ENCODE data around the gene ABCA12. TPM values are rescaled to one million over a fixed set of nuclear protein-coding genes. Genes with fewer than 3 reads are reported as not detected.

ABCA12 gene
- total RNA-seq, 1 experiment from 2014 or later, result not detected

- no peak for DNase-seq
- Histone ChIP-seq H3K36me3 (ENCODE audit: control insufficient read depth, insufficient read depth, low read length) (no peaks in the 10 kb centered on the region), H3K4me3 (ENCODE audit: low read depth, low read length) (no peak overlapping the region), H3K27me3 (replicated peaks; ENCODE audit: control insufficient read depth, insufficient read depth, low read length) (no peaks in the 10 kb centered on the region), H3K4me1 (no peaks in the 10 kb centered on the region), H3K9me3 (no peaks in the 10 kb centered on the region)
- intact Hi-C loops (cut with micrococcal nuclease; ENCODE audit: unreplicated experiment), result no loop called here
- no peaks in the 10 kb centered on the region for H3K27me3 Mint-ChIP-seq (ENCODE audit: insufficient read depth, unreplicated experiment)
- no peak for TF ChIP-seq CTCF (IDR thresholded peaks at IDR 0.05; ENCODE audit: insufficient read depth in 1 of 2, low read depth in 1 of 2, low read length in 1 of 2, severe bottlenecking in 1 of 2, unreplicated experiment in 1 of 2)
- H3K9me3 Mint-ChIP-seq (ENCODE audit: unreplicated experiment), result no peaks in the 10 kb centered on the region
- no TSS peak for BruUV-seq (replicated peaks)
- H3K27ac Mint-ChIP-seq (ENCODE audit: unreplicated experiment), result no peak overlapping the region
- no peaks in the 10 kb centered on the region for H3K36me3 Mint-ChIP-seq (ENCODE audit: insufficient read depth, unreplicated experiment)
- CTCF ChIA-PET, result no interaction called here
- no peak overlapping the region for H3K4me3 Mint-ChIP-seq (ENCODE audit: unreplicated experiment)
- POLR2A ChIA-PET, result no interaction called here
- no peaks in the 10 kb centered on the region for H3K4me1 Mint-ChIP-seq (ENCODE audit: low read depth, unreplicated experiment)
Measured at GRCh38 chr2:215144106-215144875, 5.9 kb upstream of the ABCA12 start.

GRCh38 chr2:215143458-215143857 is 5.0 kb upstream of the ABCA12 start:
- H3K27me3 Mint-ChIP-seq (ENCODE audit: insufficient read depth, unreplicated experiment), result no peaks in the 10 kb centered on the region
- H3K36me3 Mint-ChIP-seq (ENCODE audit: insufficient read depth, unreplicated experiment), result no peaks in the 10 kb centered on the region

GRCh38 chr2:215141706-215142105 is 3.3 kb upstream of the ABCA12 start:
- intact Hi-C loops (cut with micrococcal nuclease; ENCODE audit: unreplicated experiment), result no loop called here

More at GRCh38 chr2:215143458-215143857, 5.0 kb upstream of the ABCA12 start:
- Histone ChIP-seq H3K4me3 (ENCODE audit: low read depth, low read length) (no peak overlapping the region), H3K36me3 (ENCODE audit: control insufficient read depth, insufficient read depth, low read length) (no peaks in the 10 kb centered on the region), H3K4me1 (no peaks in the 10 kb centered on the region), H3K9me3 (no peaks in the 10 kb centered on the region), H3K27me3 (replicated peaks; ENCODE audit: control insufficient read depth, insufficient read depth, low read length) (no peaks in the 10 kb centered on the region)
- H3K4me1 Mint-ChIP-seq (ENCODE audit: low read depth, unreplicated experiment), result no peaks in the 10 kb centered on the region
- POLR2A ChIA-PET, result no interaction called here
- CTCF ChIA-PET, result no interaction called here
- intact Hi-C loops (cut with micrococcal nuclease; ENCODE audit: unreplicated experiment), result no loop called here
- no TSS peak for BruUV-seq (replicated peaks)
- no peak for TF ChIP-seq CTCF (IDR thresholded peaks at IDR 0.05; ENCODE audit: insufficient read depth in 1 of 2, low read depth in 1 of 2, low read length in 1 of 2, severe bottlenecking in 1 of 2, unreplicated experiment in 1 of 2)
- no peak for DNase-seq
- no peaks in the 10 kb centered on the region for H3K9me3 Mint-ChIP-seq (ENCODE audit: unreplicated experiment)
- no peak overlapping the region for H3K27ac Mint-ChIP-seq (ENCODE audit: unreplicated experiment)
- H3K4me3 Mint-ChIP-seq (ENCODE audit: unreplicated experiment), result no peak overlapping the region

More at GRCh38 chr2:215141706-215142105, 3.3 kb upstream of the ABCA12 start:
- CTCF ChIA-PET, result no interaction called here
- Histone ChIP-seq H3K9me3 (no peaks in the 10 kb centered on the region), H3K4me1 (peaks cover 12% of the 10 kb centered on the region; the same call in 1 of the 2 replicates), H3K4me3 (ENCODE audit: low read depth, low read length) (no peak overlapping the region), H3K27me3 (replicated peaks; ENCODE audit: control insufficient read depth, insufficient read depth, low read length) (no peaks in the 10 kb centered on the region), H3K36me3 (ENCODE audit: control insufficient read depth, insufficient read depth, low read length) (no peaks in the 10 kb centered on the region)
- POLR2A ChIA-PET, result no interaction called here
- peaks cover 9% of the 10 kb centered on the region for H3K4me1 Mint-ChIP-seq (ENCODE audit: low read depth, unreplicated experiment)
- no peaks in the 10 kb centered on the region for H3K27me3 Mint-ChIP-seq (ENCODE audit: insufficient read depth, unreplicated experiment)
- no peak overlapping the region for H3K4me3 Mint-ChIP-seq (ENCODE audit: unreplicated experiment)
- no peak for TF ChIP-seq CTCF (IDR thresholded peaks at IDR 0.05; ENCODE audit: insufficient read depth in 1 of 2, low read depth in 1 of 2, low read length in 1 of 2, severe bottlenecking in 1 of 2, unreplicated experiment in 1 of 2)
- H3K36me3 Mint-ChIP-seq (ENCODE audit: insufficient read depth, unreplicated experiment), result no peaks in the 10 kb centered on the region
- no peak overlapping the region for H3K27ac Mint-ChIP-seq (ENCODE audit: unreplicated experiment)
- no TSS peak for BruUV-seq (replicated peaks)
- no peak for DNase-seq
- H3K9me3 Mint-ChIP-seq (ENCODE audit: unreplicated experiment), result no peaks in the 10 kb centered on the region
